ENCODE measurements around the gene PTPRZ1.

PTPRZ1 gene

GRCh38 chr7:122082670-122083069 is 209.7 kb downstream of the PTPRZ1 start:
- DNase-seq (ENCODE audit: low read depth), result no peak
- H3K4me3 ChIP-seq (ENCODE audit: low read depth, low read length), result no peak overlapping the region
- TF ChIP-seq, protein P1, sequence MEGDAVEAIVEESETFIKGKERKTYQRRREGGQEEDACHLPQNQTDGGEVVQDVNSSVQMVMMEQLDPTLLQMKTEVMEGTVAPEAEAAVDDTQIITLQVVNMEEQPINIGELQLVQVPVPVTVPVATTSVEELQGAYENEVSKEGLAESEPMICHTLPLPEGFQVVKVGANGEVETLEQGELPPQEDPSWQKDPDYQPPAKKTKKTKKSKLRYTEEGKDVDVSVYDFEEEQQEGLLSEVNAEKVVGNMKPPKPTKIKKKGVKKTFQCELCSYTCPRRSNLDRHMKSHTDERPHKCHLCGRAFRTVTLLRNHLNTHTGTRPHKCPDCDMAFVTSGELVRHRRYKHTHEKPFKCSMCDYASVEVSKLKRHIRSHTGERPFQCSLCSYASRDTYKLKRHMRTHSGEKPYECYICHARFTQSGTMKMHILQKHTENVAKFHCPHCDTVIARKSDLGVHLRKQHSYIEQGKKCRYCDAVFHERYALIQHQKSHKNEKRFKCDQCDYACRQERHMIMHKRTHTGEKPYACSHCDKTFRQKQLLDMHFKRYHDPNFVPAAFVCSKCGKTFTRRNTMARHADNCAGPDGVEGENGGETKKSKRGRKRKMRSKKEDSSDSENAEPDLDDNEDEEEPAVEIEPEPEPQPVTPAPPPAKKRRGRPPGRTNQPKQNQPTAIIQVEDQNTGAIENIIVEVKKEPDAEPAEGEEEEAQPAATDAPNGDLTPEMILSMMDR (IDR thresholded peaks at IDR 0.05; ENCODE audit: control insufficient read depth, extremely low read depth, insufficient read depth), result no peak

- H3K4me3 ChIP-seq (ENCODE audit: low read depth, low read length), result no peak overlapping the region
- peak; percentile 54 for DNase-seq (ENCODE audit: low read depth)
- TF ChIP-seq, protein P1 (IDR thresholded peaks at IDR 0.05; ENCODE audit: control insufficient read depth, extremely low read depth, insufficient read depth), result peak; percentile 81
Measured at GRCh38 chr7:122092964-122093797, 220.2 kb downstream of the PTPRZ1 start.

DNA sequence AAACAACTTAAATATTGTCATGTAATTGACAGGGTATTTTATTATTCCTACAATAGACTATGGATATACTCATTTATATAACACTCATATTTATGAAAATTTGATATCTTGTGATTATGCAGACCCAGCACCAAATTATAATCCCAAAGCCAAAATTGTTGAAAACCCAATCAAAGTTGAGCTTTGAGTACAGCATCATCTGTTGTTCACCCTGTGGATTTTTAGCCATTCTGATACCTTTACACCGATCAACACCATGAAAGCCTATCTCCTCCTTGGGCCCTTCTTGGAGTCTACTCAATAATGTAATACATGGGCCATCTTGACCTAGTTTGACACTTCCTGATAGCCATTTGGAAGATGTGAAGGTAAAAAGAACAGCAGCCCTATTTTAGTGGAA is 221.6 kb downstream of the PTPRZ1 start:
- TF ChIP-seq, protein P1 (IDR thresholded peaks at IDR 0.05; ENCODE audit: control insufficient read depth, extremely low read depth, insufficient read depth), result no peak
- no peak overlapping the region for H3K4me3 ChIP-seq (ENCODE audit: low read depth, low read length)
- DNase-seq (ENCODE audit: low read depth), result no peak

DNA sequence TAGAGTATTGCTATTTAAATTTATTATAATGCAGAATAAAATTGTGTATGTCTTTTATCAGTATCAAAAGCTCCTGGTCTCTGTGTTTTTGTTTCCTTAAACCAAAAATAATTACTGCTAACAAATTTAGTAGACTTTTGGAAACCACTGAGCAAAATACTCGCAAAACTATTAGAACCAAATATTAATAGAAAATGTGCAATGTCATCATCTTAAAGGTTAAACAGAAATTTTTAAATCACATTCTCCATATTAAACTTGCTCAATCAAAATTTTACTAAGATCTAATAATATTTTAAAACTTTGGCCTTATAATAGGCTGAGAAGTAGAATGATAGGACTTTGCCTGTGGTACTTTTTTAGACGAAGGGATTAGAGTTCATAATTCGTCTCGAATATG is 222.7 kb downstream of the PTPRZ1 start:
- DNase-seq (ENCODE audit: low read depth), result no peak
- H3K4me3 ChIP-seq (ENCODE audit: low read depth, low read length), result no peak overlapping the region
- TF ChIP-seq, protein P1 (IDR thresholded peaks at IDR 0.05; ENCODE audit: control insufficient read depth, extremely low read depth, insufficient read depth), result no peak

- DNase-seq (ENCODE audit: low read depth), result no peak
- TF ChIP-seq, protein P1 (IDR thresholded peaks at IDR 0.05; ENCODE audit: control insufficient read depth, extremely low read depth, insufficient read depth), result no peak
- H3K4me3 ChIP-seq (ENCODE audit: low read depth, low read length), result no peak overlapping the region
Measured at GRCh38 chr7:122100021-122100420, 227.1 kb downstream of the PTPRZ1 start.

DNA sequence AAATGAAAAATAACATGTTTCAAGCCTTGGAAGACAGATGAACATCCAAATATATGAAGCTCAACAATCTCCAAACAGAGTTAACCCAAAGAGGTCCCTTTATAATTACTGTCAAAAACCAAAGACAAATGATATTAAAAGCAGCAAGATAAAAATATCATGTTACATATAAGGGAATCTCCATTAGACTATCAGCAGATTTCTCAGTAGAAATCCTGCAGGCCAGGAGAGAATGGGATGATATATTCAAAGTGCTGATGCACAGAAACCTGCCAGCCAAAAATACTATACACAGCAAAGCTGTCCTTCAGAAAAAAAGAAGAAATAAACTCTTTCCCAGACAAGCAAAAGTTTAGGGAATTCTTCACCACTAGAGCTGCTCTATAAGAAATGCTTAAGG is 230.1 kb downstream of the PTPRZ1 start:
- no peak for DNase-seq (ENCODE audit: low read depth)
- TF ChIP-seq, protein P1 (IDR thresholded peaks at IDR 0.05; ENCODE audit: control insufficient read depth, extremely low read depth, insufficient read depth), result no peak
- no peak overlapping the region for H3K4me3 ChIP-seq (ENCODE audit: low read depth, low read length)

Data from LNCaP clone FGC (cell line).